Esophagus squamous epithelium (tissue), 4 donors: ENCODE results near the gene UBASH3A.

Experiments
- CTCF ChIP-seq, 6 experiments: fragments of 450-650 bp in 4 of 6; fragments of 200-600 bp in 2 of 6; sonication (generic) in 2 of 6; IDR thresholded peaks; one replicate each; pipeline ENCODE4 v1.5.1; 2016 to 2019; ENCODE audit warnings: antibody characterized with exemption in 6 of 6, mild to moderate bottlenecking in 4 of 6, moderate library complexity in 4 of 6
- POLR2A ChIP-seq, 4 donors: fragments of 450-650 bp; IDR thresholded peaks; one replicate each; pipeline ENCODE4 v1.6.1; 2017; ENCODE audit warnings: antibody characterized with exemption in 4 of 4, mild to moderate bottlenecking in 4 of 4, moderate library complexity in 3 of 4

- TF ChIP-seq CTCF (IDR thresholded peaks at IDR 0.05): no peak
- no peak for TF ChIP-seq POLR2A (IDR thresholded peaks at IDR 0.05)
Measured at GRCh38 chr21:42362198-42362597, 41.5 kb upstream of the UBASH3A start.
